ENCODE measurements around the gene PPP1R9A.

GRCh38 chr7:94883616-94884015 lies 23.8 kb upstream of the PPP1R9A start:
- no peak for TF ChIP-seq CTCF (IDR thresholded peaks at IDR 0.05)
- no peak for TF ChIP-seq ZFX (IDR thresholded peaks at IDR 0.05; ENCODE audit: borderline replicate concordance)
